Lung (tissue), 12 donors: ENCODE data around the gene DCAF4L1. TPM values are rescaled to one million over a fixed set of nuclear protein-coding genes. Genes with fewer than 3 reads are reported as not detected.
A peak's percentile ranks its signal among the peaks of the same experiment; 100 is the strongest.

Source experiments
- ATAC-seq: fragments of 200-7000 bp; cut with Tn5 transposase; one replicate; pipeline ENCODE4 v1.9.1; 2020; ENCODE audit warnings: moderate number of reproducible peaks; ENCODE audit not compliant: insufficient read depth, low FRiP score
- DNase-seq, 3 donors: peaks; one replicate each; pipeline ENCODE4 v3.0.0-alpha.2; 2013 to 2017
- H3K27ac ChIP-seq, 2 donors: one replicate each; pipeline ENCODE4 v1.5.1; 2013; ENCODE audit warnings: mild to moderate bottlenecking in 2 of 2, moderate library complexity in 2 of 2, control low read depth in 1 of 2, inconsistent platforms in 1 of 2, low read depth in 1 of 2, low read length in 1 of 2
- H3K27me3 ChIP-seq, 3 donors: one replicate each; pipeline ENCODE4 v1.5.1; 2013; ENCODE audit warnings: low read length in 2 of 3; ENCODE audit not compliant: control insufficient read depth in 3 of 3, insufficient read depth in 3 of 3
- H3K36me3 ChIP-seq, 4 donors: one replicate each; pipeline ENCODE4 v1.5.1; 2013; ENCODE audit warnings: low read length in 4 of 4, mild to moderate bottlenecking in 1 of 4, moderate library complexity in 1 of 4; ENCODE audit not compliant: control insufficient read depth in 4 of 4, insufficient read depth in 4 of 4
- H3K4me1 ChIP-seq, 5 donors: one replicate each; pipeline ENCODE4 v1.5.1; 2013; ENCODE audit warnings: low read length in 5 of 5, mild to moderate bottlenecking in 2 of 5, moderate library complexity in 1 of 5; ENCODE audit not compliant: control insufficient read depth in 5 of 5, insufficient read depth in 5 of 5
- H3K4me3 ChIP-seq: one replicate; pipeline ENCODE4 v1.5.1; 2013; ENCODE audit warnings: mild to moderate bottlenecking, control low read depth, moderate library complexity
- H3K9ac ChIP-seq, 2 donors: one replicate each; pipeline ENCODE4 v1.5.1; 2013; ENCODE audit warnings: low read length in 2 of 2, control low read depth in 1 of 2; ENCODE audit not compliant: insufficient read depth in 1 of 2
- H3K9me3 ChIP-seq, 4 donors: one replicate each; pipeline ENCODE4 v1.5.1; 2013; ENCODE audit warnings: low read length in 3 of 4, mild to moderate bottlenecking in 1 of 4, moderate library complexity in 1 of 4; ENCODE audit not compliant: control insufficient read depth in 4 of 4, insufficient read depth in 3 of 4
- CTCF ChIP-seq: IDR thresholded peaks from 2 replicates; pipeline ENCODE4 v1.5.1; 2012; ENCODE audit warnings: mild to moderate bottlenecking; ENCODE audit errors: control extremely low read depth, extremely low read depth
- WGBS, 2 donors: extraction: QIAGEN DNeasy Blood & Tissue Kit; methylation state at CpG; one replicate each; pipeline ENCODE4 v1.1.7; 2013; 5-methylcytosine and 5-hydroxymethylcytosine counted together
- polyA plus RNA-seq, 2 donors: library from polyadenylated mRNA; stranded (reverse); fragments of 200-250 nt; gene quantifications; one replicate each; pipeline ENCODE4 v1.2.1, GENCODE V29; 2013
- total RNA-seq, 2 donors: library from RNA; depleted of rRNA in 1 of 2; stranded (reverse); fragments of >200 nt in 1 of 2; gene quantifications; one replicate each; pipeline ENCODE4 v1.2.1, GENCODE V29; 2014 to 2021
- donor health status: control.
- donor health status: control.
- donor health status: Bipolar disorder and iron deficiency.
- donor health status: healthy.
- donor health status: DM: yes; HTN: yes; CAD: no.

DCAF4L1 gene
- total and polyA plus RNA-seq, 4 donors: 0.11 to 0.43 (median 0.22) TPM

- Histone ChIP-seq H3K27ac (peak overlapping the region in 1 of 2 donors; percentile 39), H3K9ac (no peak overlapping the region), H3K4me1 (peaks cover 0 to 3% (median 0%) of the 10 kb centered on the region in 5 donors), H3K9me3 (no peaks in the 10 kb centered on the region), H3K4me3 (no peak overlapping the region), H3K36me3 (peaks cover 1 to 17% (median 5%) of the 10 kb centered on the region in 4 donors), H3K27me3 (no peaks in the 10 kb centered on the region)
- TF ChIP-seq CTCF: no peak
- WGBS, 2 donors: 96 to 100% methylated on average over 3 of the region's 3 CpGs
- DNase-seq (no peak), ATAC-seq (no peak)
Measured at GRCh38 chr4:42008011-42008786, 26.6 kb downstream of the DCAF4L1 start.

GRCh38 chr4:42015438-42015837 lies 33.9 kb downstream of the DCAF4L1 start:
- H3K36me3 ChIP-seq: peaks cover 0 to 16% (median 0%) of the 10 kb centered on the region in 4 donors
- H3K4me1 ChIP-seq: no peaks in the 10 kb centered on the region
- no peak overlapping the region for H3K4me3 ChIP-seq
- no peak for TF ChIP-seq CTCF
- DNase-seq: no peak
- no peaks in the 10 kb centered on the region for H3K9me3 ChIP-seq
- H3K27me3 ChIP-seq: no peaks in the 10 kb centered on the region
- 84 to 88% methylated on average over 2 of the region's 2 CpGs for WGBS, 2 donors
- no peak overlapping the region for H3K9ac ChIP-seq
- H3K27ac ChIP-seq: no peak overlapping the region
- ATAC-seq: no peak

- no peak overlapping the region for H3K4me3 ChIP-seq
- TF ChIP-seq CTCF: no peak
- ATAC-seq: no peak
Measured at GRCh38 chr4:42018451-42018850, 36.9 kb downstream of the DCAF4L1 start.

More at GRCh38 chr4:42018451-42018850, 36.9 kb downstream of the DCAF4L1 start:
- Histone ChIP-seq H3K4me1 (no peaks in the 10 kb centered on the region), H3K9me3 (no peaks in the 10 kb centered on the region), H3K27ac (no peak overlapping the region), H3K36me3 (peaks cover 0 to 14% (median 0%) of the 10 kb centered on the region in 4 donors), H3K27me3 (no peaks in the 10 kb centered on the region), H3K9ac (no peak overlapping the region)
- DNase-seq: peak in 1 of 3 donors; percentile 5
- whole genome bisulfite sequencing, 2 donors: 87% methylated on average over 2 of the region's 2 CpGs

Other genes with a start within 250 kb of the DCAF4L1 start
- not detected for gene PHOX2B, start 233.0 kb upstream of the DCAF4L1 start, total RNA-seq
- gene PHOX2B, start 233.0 kb upstream of the DCAF4L1 start, polyA plus RNA-seq: not detected
- 10 to 100 TPM; 61.5 to 63.5 TPM for gene TMEM33, start 46.3 kb upstream of the DCAF4L1 start, total RNA-seq
- 10 to 100 TPM; 12.4 to 28.6 TPM for gene TMEM33, start 46.3 kb upstream of the DCAF4L1 start, polyA plus RNA-seq
- gene SLC30A9, start 8.8 kb downstream of the DCAF4L1 start, total RNA-seq: 10 to 100 TPM; 49.1 to 68.5 TPM
- 10 to 100 TPM; 12.3 to 21.0 TPM for gene SLC30A9, start 8.8 kb downstream of the DCAF4L1 start, polyA plus RNA-seq
- gene BEND4, start 170.9 kb downstream of the DCAF4L1 start, total RNA-seq: under 1 TPM; 0.09 to 0.51 TPM
- gene BEND4, start 170.9 kb downstream of the DCAF4L1 start, polyA plus RNA-seq: under 1 TPM; 0.02 to 0.13 TPM